ENCODE results near the gene CMTM1.
"Not testable (repeated sequence)": the region's sequence is repeated elsewhere in the genome, so short reads cannot be mapped to it uniquely, and the experiment has no call there.

Gene CMTM1

DNA sequence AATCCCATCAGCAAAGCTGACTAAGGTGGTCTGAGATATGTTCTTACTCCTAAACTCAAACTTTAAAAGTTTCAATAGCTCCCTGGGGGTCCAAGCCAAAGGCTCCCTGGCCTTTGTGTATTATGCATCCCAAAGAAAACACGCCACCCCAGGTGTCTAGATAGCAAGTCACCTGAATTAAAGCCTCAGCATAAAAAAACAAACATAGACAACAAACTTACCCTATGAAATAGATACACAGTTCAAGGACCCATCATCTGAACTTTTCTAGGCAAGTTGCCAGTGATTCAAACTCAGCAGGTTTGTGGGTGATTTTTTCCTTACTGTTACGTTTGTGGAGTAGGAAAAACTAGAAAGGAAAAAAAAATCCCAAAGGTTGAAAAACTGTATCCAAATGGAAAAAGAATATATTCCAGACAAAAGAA, 50.8 kb downstream of the CMTM1 start:
- DNase-seq, result no peak

DNA sequence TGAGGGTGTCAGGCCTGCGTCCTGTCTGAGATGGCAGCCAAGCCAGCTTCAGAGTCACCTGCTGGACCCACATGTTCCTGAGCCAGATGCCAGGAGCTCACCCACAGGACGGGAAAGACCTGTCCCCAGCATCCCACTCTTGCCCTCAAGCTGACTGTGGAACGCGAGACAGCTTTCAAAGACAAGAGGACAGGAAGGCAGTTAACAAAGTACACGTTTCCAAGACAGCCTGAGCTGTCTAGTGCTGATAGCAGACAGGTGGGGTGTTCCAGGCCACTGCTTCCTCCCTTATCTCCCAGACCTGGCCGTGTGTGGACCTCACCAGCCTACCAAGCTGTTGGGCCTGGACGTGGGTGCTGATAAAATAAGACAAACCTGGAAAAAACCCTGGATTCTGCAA, 51.5 kb downstream of the CMTM1 start:
- DNase-seq, result no peak

DNA sequence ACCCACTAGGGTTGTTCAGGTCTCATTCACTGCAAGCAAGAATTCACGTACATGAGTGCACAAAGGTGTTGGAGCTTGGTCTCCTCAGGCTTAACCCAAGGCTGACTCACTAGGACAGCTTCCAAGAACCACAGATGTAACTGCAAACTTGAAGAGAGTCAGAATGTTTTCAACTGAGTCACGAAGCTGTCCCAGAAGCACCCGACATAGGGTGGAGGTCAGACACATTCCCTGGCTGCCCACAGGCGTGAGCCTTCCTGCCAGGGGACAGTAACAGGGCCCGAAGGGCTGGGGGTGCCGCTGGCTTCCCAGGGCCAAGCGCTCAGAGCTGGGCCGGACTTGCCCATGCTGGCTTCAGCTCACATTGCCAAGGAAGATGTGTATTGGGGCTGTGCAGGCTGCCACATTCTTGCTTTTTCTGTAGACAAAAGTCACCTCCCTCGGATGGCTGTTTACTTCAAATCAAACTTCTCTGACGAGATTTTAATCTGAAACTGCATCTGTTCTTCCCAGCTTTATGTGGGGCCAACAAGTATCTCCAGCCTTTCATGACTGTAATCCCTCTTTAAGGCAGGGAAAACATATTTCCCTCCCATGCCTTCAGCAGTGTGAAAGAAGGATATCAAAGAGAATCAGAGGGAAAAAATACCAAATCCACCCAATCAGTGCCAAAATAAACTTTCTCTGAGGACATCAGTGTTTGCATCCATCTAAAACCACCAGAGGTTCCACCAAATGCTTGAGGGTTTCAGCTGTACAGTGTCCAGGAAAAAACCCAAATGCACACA, 52.5 kb downstream of the CMTM1 start:
- DNase-seq, result no peak

DNA sequence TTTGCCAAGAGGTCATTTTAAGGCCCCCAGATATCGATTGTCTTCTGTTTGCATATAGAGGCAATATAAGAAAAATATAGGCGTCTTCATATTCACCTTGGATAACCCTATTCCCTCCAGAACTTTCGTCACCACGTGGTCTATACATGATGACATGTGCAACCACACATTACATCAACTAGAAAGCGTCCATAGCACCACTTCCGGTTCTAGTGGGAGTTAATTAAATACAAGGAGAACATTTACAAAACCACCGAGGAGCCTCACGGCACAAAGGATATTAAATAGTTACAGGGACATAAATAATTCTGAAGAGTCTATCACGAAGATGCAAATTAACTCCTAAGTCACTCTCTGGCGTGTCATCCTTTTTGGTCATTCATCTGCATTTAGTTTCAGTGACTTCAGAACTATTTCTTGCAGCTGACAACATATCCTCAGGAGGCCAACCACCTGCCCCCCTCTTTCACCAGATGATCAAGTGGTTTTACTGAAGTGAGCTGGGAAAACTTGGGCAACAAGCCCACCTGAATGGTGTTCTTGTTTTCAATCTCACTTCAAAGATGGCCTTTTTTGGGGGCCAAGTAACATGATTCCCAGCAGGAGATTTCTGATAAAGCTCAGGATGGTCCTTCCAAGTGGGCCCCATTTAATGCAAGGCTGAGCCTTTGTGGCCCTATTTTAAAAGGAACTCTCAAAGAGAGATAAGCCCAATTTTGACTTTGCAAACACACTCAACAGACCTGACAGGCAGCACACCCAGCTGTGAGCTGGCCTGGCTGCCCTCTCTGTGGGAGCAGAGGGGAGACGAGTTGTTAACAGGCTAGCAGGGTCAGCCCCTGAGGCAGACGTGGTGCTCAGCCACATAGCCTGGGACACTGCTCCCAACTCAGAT, 53.5 kb downstream of the CMTM1 start:
- DNase-seq, result no peak

DNA sequence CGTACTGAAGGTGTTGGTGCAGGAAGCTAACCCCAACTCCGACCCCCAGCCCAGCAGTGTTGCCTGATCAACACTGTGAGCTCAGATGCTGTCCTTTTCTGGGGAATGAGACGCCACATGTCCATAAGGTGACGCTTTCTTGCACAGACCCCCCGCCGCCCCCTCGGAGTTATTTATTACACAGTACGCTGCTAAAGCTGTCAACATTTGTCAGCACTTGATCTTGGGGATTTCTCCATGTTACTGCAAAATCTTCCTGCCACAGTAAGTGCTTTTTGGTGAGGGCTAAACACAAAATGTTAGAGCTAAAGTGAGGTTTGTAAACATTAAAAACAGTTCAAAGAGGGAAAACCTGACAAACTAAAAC, 54.2 kb downstream of the CMTM1 start:
- DNase-seq, result no peak

DNA sequence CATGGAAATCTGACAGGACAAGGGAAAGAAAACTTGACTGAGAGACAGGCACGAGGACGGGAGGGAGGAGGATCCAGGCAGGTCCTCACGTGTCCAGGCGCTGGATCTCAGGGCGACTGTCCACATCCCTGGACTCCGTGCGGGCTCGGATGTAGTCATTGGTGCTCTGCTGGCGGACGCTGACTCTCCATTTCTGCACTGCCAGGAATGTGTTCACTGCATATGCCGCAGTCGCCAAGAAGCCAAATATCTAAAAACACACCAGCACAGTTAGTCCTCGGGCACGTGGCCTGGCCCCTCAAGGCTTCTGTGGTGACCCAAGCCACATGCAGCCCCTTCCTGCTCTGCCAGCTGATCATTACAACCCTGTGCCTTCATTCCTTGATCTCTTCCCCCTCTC, 55.7 kb downstream of the CMTM1 start:
- no peak for DNase-seq

DNA sequence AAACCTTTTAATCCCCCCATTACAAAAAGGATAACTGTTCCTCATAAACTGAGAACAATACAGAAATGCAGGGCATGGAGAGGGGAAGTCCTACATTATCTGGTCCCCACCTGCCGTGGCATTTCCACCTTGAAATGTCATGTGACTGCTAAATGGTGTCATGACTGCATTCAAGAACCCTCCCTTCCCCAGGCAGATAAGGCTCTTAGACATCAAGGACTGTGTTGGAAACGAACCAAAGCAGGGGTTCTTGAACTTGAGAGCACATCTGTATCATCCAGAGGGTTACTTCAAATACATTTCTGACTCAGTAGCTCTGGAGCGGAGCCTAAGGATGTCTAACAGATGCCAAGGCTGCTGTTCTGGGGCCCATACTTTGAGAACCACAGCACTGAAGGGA, 56.6 kb downstream of the CMTM1 start:
- no peak for DNase-seq

DNA sequence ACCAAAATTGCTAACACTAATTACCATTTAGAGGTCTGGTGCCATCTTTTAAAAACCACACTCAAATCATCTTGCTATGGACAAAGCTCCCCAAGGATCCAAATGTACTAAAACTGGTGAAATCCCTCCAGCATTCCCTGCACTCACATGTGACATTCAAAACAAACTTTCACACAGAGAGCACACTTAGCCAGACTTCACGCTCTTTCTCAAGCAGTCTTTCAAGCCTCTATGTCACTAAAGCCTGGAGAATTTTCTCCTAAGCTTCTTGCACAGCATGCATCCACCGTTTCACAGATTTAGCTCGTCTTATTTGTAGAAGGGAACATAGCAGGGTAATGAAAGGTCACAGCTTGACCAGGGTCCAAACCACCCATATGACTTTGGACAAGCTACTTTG, 57.5 kb downstream of the CMTM1 start:
- DNase-seq, result no peak

DNA sequence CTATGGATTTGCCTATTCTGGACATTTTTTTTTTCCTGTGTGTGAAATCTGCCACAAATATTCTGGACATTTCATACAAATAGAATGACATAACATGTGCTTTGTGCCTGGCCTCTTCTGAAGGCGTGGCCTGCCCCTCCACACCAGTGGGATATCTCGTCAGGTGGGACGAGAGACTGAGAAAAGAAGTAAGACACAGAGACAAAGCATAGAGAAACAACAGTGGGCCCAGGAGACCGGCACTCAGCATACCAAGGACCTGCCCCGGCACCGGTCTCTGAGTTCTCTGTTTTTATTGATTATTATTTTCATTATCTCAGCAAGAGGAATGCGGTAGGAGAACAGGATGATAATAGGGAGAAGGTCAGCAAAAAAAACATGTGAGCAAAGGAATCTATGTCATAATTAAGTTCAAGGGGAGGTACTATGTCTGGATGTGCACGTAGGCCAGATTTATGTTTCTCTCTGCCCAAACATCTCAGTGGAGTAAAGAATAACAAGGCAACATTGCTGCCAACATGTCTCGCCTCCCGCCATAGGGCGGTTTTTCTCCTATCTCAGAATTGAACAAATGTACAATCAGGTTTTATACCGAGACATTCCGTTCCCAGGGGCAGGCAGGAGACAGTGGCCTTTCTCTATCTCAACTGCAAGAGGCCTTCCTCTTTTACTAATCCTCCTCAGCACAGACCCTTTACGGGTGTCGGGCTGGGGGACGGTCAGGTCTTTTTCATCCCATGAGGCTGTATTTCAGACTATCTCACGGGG, 61.6 kb downstream of the CMTM1 start:
- DNase-seq, result not testable (repeated sequence)

All from NCI-H2171 treated with DMSO at 0.1 percent for 48 hours (cell line).